Measurements from ENCODE around the gene SETD6. TPM values are rescaled to one million over a fixed set of nuclear protein-coding genes. Genes with fewer than 3 reads are reported as not detected.

Gene SETD6
- total and polyA plus RNA-seq, 2 of the 13 experiments (the other 11 are each of a cell fraction or from before 2014, with no cell fraction given) = 24.0 to 25.7 TPM

DNA sequence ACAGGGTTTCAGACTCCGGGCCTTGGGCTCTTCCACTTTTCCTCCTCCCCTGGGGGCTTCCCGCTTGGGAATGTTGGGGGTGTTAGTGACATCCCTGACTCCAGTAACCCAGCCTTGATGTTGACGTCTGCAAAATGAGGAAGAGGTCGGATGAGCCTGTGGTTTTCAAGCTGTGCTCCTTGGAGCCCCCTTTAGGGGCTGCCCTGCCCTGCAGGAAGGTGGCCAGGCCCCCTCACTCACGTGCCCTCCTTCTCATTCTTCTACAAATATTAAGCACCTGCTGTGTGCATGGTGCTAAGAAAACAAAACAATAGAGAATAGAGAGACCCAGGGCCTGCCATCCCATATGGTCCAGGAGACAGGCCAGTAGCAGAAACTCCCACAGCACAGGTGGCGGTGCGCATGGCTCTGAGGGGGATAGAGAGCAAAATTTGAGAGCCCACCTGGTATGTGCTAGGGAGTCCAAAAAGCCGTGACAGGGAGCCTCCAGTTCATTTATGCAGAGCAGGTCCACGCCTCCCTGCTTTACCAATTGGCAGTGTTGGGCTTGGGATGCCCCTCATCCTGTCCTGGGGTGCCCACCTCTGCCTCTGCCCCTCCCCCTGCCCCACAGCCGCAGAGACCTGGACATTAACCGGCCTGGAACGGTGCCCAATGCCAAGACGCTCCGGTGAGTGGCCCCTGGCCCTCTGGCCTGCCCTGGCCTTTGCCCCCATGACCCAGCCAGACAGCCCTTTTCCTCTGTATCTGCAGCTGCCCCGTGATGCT is 7.9 kb upstream of the SETD6 start (continued):
- TF ChIP-seq ZSCAN25 (CRISPR knock-in tag; IDR thresholded peaks at IDR 0.05) = no peak
- no peak for TF ChIP-seq PHF20 (CRISPR knock-in tag; IDR thresholded peaks at IDR 0.05)

DNA sequence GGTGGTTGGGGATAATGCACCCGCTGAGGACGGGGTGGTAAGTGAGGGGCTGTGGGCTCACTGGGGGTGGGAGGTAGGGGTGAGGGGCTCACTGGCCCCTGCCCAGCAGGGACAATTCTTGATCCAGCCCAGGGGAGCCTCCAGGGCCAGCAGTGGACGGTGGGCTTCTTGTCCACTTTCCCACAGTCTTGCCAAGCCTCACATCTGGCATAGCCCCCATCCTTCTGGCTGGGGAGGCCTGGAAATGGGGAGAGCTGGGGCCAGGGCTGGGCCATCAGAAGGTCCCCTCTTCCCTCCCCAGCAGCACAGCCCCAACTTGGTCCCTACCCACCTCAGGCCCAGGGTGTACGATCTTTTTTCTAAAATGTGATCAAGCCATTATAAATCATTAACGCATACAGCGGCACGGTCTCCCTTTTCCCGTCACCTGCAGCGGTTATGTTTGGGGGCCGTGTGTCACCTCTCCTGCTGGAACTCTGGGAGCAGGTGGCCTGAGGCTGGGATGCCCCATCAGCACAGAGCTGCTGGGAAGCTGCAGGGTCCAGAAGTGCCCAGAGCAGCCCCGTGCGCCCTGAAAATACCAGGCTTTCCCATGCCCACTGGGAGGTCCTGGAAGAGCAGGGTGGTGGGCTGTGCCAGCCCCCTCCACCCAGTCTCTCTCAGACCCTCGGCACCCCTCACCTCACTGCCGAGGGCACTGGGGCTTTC is 7.2 kb upstream of the SETD6 start:
- no peak overlapping the region for H3K9ac ChIP-seq (ENCODE audit: insufficient read depth, low read depth, low read length)
- ChIA-PET POLR2A (interaction anchor here (0.5 kb wide), 1 partner anchor 193 kb away, joined by 4 read pairs; no protein-coding TSS in a partner anchor), CTCF (ENCODE audit: low intra/inter-chr PET ratio, low total read pairs) (no interaction called here)
- ATAC-seq = no peak
- no peak overlapping the region for H2AFZ ChIP-seq (ENCODE audit: low read length)
- H3K4me3 ChIP-seq (replicated peaks in 1 of 3; ENCODE audit: insufficient read depth in 1 of 3, low read depth in 2 of 3, low read length in 3 of 3) = no peak overlapping the region
- H3K79me2 ChIP-seq (ENCODE audit: insufficient read depth, low read length) = no peaks in the 10 kb centered on the region
- no TSS peak for BruUV-seq (replicated peaks)
- H4K20me1 ChIP-seq (ENCODE audit: insufficient read depth, low read length) = no peaks in the 10 kb centered on the region
- H3K4me2 ChIP-seq (ENCODE audit: low read depth, low read length) = no peak overlapping the region
- no peak overlapping the region for H3K27ac ChIP-seq (ENCODE audit: extremely low read length, insufficient read depth, low read length)
- H3K9me3 ChIP-seq (ENCODE audit: low read length) = no peaks in the 10 kb centered on the region
- in situ Hi-C loops (cut with HindIII; ENCODE audit: extremely low pct_ligation_motif_present, low pct_unique_long_range_greater_than_20kb) = loop anchor here (10.0 kb wide), 1 partner anchor 227 kb away; the partner anchor contains the start of gene GOT2
- intact Hi-C loops (cut with micrococcal nuclease; ENCODE audit: unreplicated experiment) = no loop called here
- WGBS (ENCODE audit: low lambda C conversion rate) = 58% methylated on average over 11 of the region's 14 CpGs
- TF ChIP-seq, protein P1, sequence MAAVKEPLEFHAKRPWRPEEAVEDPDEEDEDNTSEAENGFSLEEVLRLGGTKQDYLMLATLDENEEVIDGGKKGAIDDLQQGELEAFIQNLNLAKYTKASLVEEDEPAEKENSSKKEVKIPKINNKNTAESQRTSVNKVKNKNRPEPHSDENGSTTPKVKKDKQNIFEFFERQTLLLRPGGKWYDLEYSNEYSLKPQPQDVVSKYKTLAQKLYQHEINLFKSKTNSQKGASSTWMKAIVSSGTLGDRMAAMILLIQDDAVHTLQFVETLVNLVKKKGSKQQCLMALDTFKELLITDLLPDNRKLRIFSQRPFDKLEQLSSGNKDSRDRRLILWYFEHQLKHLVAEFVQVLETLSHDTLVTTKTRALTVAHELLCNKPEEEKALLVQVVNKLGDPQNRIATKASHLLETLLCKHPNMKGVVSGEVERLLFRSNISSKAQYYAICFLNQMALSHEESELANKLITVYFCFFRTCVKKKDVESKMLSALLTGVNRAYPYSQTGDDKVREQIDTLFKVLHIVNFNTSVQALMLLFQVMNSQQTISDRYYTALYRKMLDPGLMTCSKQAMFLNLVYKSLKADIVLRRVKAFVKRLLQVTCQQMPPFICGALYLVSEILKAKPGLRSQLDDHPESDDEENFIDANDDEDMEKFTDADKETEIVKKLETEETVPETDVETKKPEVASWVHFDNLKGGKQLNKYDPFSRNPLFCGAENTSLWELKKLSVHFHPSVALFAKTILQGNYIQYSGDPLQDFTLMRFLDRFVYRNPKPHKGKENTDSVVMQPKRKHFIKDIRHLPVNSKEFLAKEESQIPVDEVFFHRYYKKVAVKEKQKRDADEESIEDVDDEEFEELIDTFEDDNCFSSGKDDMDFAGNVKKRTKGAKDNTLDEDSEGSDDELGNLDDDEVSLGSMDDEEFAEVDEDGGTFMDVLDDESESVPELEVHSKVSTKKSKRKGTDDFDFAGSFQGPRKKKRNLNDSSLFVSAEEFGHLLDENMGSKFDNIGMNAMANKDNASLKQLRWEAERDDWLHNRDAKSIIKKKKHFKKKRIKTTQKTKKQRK (IDR thresholded peaks at IDR 0.05; ENCODE audit: low read length) = no peak
- TF ChIP-seq NAIF1 (CRISPR knock-in tag; IDR thresholded peaks at IDR 0.05; ENCODE audit: borderline replicate concordance) = no peak
- TF ChIP-seq TEAD2 (CRISPR knock-in tag; IDR thresholded peaks at IDR 0.05) = no peak
- no peak for TF ChIP-seq PAX8 (CRISPR knock-in tag; IDR thresholded peaks at IDR 0.05; ENCODE audit: borderline replicate concordance)
- TF ChIP-seq CAMTA2 (CRISPR knock-in tag; IDR thresholded peaks at IDR 0.05; ENCODE audit: borderline replicate concordance) = no peak
- TF ChIP-seq IKZF4 (CRISPR knock-in tag; IDR thresholded peaks at IDR 0.05; ENCODE audit: borderline replicate concordance, low read depth, not compliant biosample characterization) = no peak
- TF ChIP-seq HMG20B (CRISPR knock-in tag; conservative IDR thresholded peaks at IDR 0.05) = no peak
- TF ChIP-seq ADNP (CRISPR knock-in tag; IDR thresholded peaks at IDR 0.05) = no peak
- TF ChIP-seq ZNF446 (CRISPR knock-in tag; IDR thresholded peaks at IDR 0.05) = no peak
- TF ChIP-seq, protein P2, sequence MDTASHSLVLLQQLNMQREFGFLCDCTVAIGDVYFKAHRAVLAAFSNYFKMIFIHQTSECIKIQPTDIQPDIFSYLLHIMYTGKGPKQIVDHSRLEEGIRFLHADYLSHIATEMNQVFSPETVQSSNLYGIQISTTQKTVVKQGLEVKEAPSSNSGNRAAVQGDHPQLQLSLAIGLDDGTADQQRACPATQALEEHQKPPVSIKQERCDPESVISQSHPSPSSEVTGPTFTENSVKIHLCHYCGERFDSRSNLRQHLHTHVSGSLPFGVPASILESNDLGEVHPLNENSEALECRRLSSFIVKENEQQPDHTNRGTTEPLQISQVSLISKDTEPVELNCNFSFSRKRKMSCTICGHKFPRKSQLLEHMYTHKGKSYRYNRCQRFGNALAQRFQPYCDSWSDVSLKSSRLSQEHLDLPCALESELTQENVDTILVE (CRISPR knock-in tag; IDR thresholded peaks at IDR 0.05) = no peak
- TF ChIP-seq BRD4 (CRISPR knock-in tag; IDR thresholded peaks at IDR 0.05) = no peak
- TF ChIP-seq NR2F6 (IDR thresholded peaks at IDR 0.05) = no peak
- no peak for TF ChIP-seq NR2F6 (CRISPR knock-in tag; IDR thresholded peaks at IDR 0.05)
- TF ChIP-seq, protein P3, sequence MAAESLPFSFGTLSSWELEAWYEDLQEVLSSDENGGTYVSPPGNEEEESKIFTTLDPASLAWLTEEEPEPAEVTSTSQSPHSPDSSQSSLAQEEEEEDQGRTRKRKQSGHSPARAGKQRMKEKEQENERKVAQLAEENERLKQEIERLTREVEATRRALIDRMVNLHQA (CRISPR knock-in tag; IDR thresholded peaks at IDR 0.05) = no peak
- TF ChIP-seq ZNF432 (CRISPR knock-in tag; IDR thresholded peaks at IDR 0.05; ENCODE audit: borderline replicate concordance) = no peak
- peaks cover 14% of the 10 kb centered on the region; the same call in 1 of the 2 replicates for H3K4me1 ChIP-seq (ENCODE audit: insufficient read depth, low read length)
- no peaks in the 10 kb centered on the region; a peak in 1 of 5 replicates for H3K27me3 ChIP-seq (ENCODE audit: control insufficient read depth in 1 of 2, insufficient read depth in 2 of 2, low read length in 2 of 2)
- H3K36me3 ChIP-seq (replicated peaks in 1 of 2; ENCODE audit: control insufficient read depth in 1 of 2, insufficient read depth in 2 of 2, low read length in 2 of 2) = no peaks in the 10 kb centered on the region
- no peak for DNase-seq (ENCODE audit: low spot score)
- FAIRE-seq = no peak

All from HepG2 (cell line).